ENCODE data around the gene SNX15. TPM values are rescaled to one million over a fixed set of nuclear protein-coding genes. Genes with fewer than 3 reads are reported as not detected.

The SNX15 gene
- total RNA-seq, 2 donors from 2014 or later: 20.7 to 22.7 TPM

- no peaks in the 10 kb centered on the region for H3K9me3 ChIP-seq
- TF ChIP-seq CTCF (IDR thresholded peaks at IDR 0.05): no peak
These were observed 39.6 kb downstream of the SNX15 start for GRCh38 chr11:65066805-65067291.

DNA sequence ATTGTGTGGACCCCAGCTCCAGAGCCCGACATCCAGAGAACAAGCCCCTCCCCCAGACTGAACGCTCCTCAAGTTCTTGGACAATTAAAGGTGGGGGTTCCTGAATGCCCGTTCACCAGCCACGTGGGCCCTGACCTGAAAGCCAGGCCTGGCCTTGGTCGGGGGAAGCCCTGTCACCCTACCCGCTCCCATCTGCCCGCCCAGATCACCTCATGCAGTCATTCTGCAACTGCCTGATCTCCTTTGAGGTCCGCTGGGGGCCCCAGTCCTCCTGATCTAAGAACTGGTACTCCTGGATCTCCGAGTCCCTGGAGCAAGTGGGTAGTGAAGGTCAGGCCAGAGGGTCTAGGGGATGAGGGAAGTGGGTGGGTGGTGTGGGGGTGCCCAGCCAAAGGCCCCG, 40.2 kb downstream of the SNX15 start:
- DNase-seq (ENCODE audit: low spot score) (no peak), ATAC-seq (ENCODE audit: insufficient number of reproducible peaks, low FRiP score, low read depth) (no peak)
- no peaks in the 10 kb centered on the region for H3K36me3 ChIP-seq
- no peak overlapping the region for H3K4me3 ChIP-seq
- H3K9me3 ChIP-seq: no peaks in the 10 kb centered on the region
- no peaks in the 10 kb centered on the region for H3K27me3 ChIP-seq (replicated peaks; ENCODE audit: insufficient read depth)
- TF ChIP-seq CTCF (IDR thresholded peaks at IDR 0.05): no peak
- no peak overlapping the region for H3K27ac ChIP-seq
- no peaks in the 10 kb centered on the region for H3K4me1 ChIP-seq (ENCODE audit: control insufficient read depth in 1 of 2, low read depth in 2 of 2)

More at GRCh38 chr11:65066805-65067291, 39.6 kb downstream of the SNX15 start:
- Histone ChIP-seq H3K36me3 (no peaks in the 10 kb centered on the region), H3K4me1 (ENCODE audit: control insufficient read depth in 1 of 2, low read depth in 2 of 2) (no peaks in the 10 kb centered on the region), H3K27ac (no peak overlapping the region), H3K4me3 (no peak overlapping the region), H3K27me3 (replicated peaks; ENCODE audit: insufficient read depth) (no peaks in the 10 kb centered on the region)
- ATAC-seq (ENCODE audit: insufficient number of reproducible peaks, low FRiP score, low read depth): no peak
- no peak for DNase-seq (ENCODE audit: low spot score)

DNA sequence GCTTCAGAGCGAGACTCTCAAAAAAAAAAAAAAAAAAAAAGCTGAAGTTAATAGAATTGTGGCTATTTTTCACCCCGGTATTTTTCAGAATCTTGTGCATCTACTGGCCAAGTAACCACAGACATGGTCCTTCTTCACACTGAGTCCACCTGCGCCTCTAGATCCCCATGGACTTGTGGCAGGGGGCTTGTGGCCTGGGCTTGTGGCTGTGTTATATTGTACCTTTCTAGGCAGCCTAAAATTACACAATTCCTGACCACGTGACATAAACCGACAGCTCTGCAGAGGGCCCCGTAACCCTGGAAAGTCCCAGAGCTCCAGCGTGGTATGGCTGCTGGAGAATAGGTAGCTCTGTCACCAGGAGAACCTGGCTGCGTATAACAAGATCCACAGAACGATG, 42.0 kb downstream of the SNX15 start:
- ATAC-seq (ENCODE audit: insufficient number of reproducible peaks, low FRiP score, low read depth) (no peak), DNase-seq (ENCODE audit: low spot score) (no peak)
- TF ChIP-seq CTCF (IDR thresholded peaks at IDR 0.05): no peak
- no peaks in the 10 kb centered on the region for H3K9me3 ChIP-seq
- no peak overlapping the region for H3K4me3 ChIP-seq
- H3K36me3 ChIP-seq: no peaks in the 10 kb centered on the region
- H3K27me3 ChIP-seq (replicated peaks; ENCODE audit: insufficient read depth): no peaks in the 10 kb centered on the region
- H3K4me1 ChIP-seq (ENCODE audit: control insufficient read depth in 1 of 2, low read depth in 2 of 2): no peaks in the 10 kb centered on the region
- H3K27ac ChIP-seq: no peak overlapping the region

GRCh38 chr11:65071907-65072630, 44.8 kb downstream of the SNX15 start:
- H3K36me3 ChIP-seq: no peaks in the 10 kb centered on the region
- ATAC-seq (ENCODE audit: insufficient number of reproducible peaks, low FRiP score, low read depth) (no peak), DNase-seq (ENCODE audit: low spot score) (no peak)
- H3K4me1 ChIP-seq (ENCODE audit: control insufficient read depth in 1 of 2, low read depth in 2 of 2): no peaks in the 10 kb centered on the region
- no peaks in the 10 kb centered on the region for H3K27me3 ChIP-seq (replicated peaks; ENCODE audit: insufficient read depth)
- no peak overlapping the region for H3K4me3 ChIP-seq
- H3K27ac ChIP-seq: no peak overlapping the region
- TF ChIP-seq CTCF (IDR thresholded peaks at IDR 0.05): no peak
- H3K9me3 ChIP-seq: no peaks in the 10 kb centered on the region

- no peak for TF ChIP-seq CTCF (IDR thresholded peaks at IDR 0.05)
- DNase-seq (ENCODE audit: low spot score): no peak
- no peaks in the 10 kb centered on the region for H3K9me3 ChIP-seq
- H3K36me3 ChIP-seq: no peaks in the 10 kb centered on the region
- no peak overlapping the region for H3K27ac ChIP-seq
- no peaks in the 10 kb centered on the region for H3K27me3 ChIP-seq (replicated peaks; ENCODE audit: insufficient read depth)
- no peaks in the 10 kb centered on the region for H3K4me1 ChIP-seq (ENCODE audit: control insufficient read depth in 1 of 2, low read depth in 2 of 2)
- ATAC-seq (ENCODE audit: insufficient number of reproducible peaks, low FRiP score, low read depth): no peak
- H3K4me3 ChIP-seq: no peak overlapping the region
These were observed 45.4 kb downstream of the SNX15 start for GRCh38 chr11:65072631-65072966.
